ENCODE results near the gene SLC10A7. TPM values are rescaled to one million over a fixed set of nuclear protein-coding genes. Genes with fewer than 3 reads are reported as not detected.

Gene SLC10A7
- total and polyA plus RNA-seq, 2 donors from 2014 or later = 1.9 to 15.1 TPM

DNA sequence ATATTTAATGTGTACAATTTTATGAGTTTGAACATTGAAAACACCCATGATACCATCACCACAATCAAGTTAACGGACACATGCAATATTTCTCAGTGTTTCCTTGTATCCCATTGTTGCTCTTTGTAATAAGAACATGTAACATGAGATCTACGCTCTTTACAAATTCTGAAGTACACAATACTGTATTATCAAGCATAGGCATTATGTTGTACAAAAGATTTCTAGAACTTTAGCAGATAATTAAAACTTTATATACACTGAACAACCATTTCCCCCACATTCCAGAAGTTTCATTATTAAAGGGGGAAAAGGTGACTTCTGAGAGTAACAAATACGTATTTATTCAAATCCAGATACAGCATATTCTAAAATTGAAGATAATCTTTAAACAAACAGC, 114.5 kb downstream of the SLC10A7 start:
- Histone ChIP-seq H3K27ac (ENCODE audit: low read depth in 2 of 2, low read length in 2 of 2) (no peak overlapping the region), H3K4me1 (ENCODE audit: control insufficient read depth in 2 of 3, insufficient read depth in 2 of 3, low read depth in 1 of 3, low read length in 3 of 3) (no peaks in the 10 kb centered on the region), H3K9ac (ENCODE audit: low read length in 3 of 3) (no peak overlapping the region), H3K36me3 (ENCODE audit: control insufficient read depth in 2 of 3, insufficient read depth in 3 of 3, low read length in 3 of 3) (no peaks in the 10 kb centered on the region), H3K9me3 (ENCODE audit: control insufficient read depth in 2 of 3, insufficient read depth in 1 of 3, low read length in 3 of 3) (no peaks in the 10 kb centered on the region), H3K27me3 (ENCODE audit: control insufficient read depth, insufficient read depth, low read length) (no peaks in the 10 kb centered on the region), H3K4me3 (ENCODE audit: low read length in 3 of 3) (no peak overlapping the region)
- TF ChIP-seq CTCF (IDR thresholded peaks at IDR 0.05; ENCODE audit: borderline replicate concordance, extremely low read depth, insufficient read depth) = no peak
- FAIRE-seq = no peak
- DNase-seq = no peak
- intact Hi-C loops (cut with DNase I) = no loop called here

- no peak overlapping the region for H3K27ac ChIP-seq (ENCODE audit: low read depth in 2 of 2, low read length in 2 of 2)
- no peak for TF ChIP-seq CTCF (IDR thresholded peaks at IDR 0.05; ENCODE audit: borderline replicate concordance, extremely low read depth, insufficient read depth)
- H3K36me3 ChIP-seq (ENCODE audit: control insufficient read depth in 2 of 3, insufficient read depth in 3 of 3, low read length in 3 of 3) = no peaks in the 10 kb centered on the region
- no peaks in the 10 kb centered on the region for H3K9me3 ChIP-seq (ENCODE audit: control insufficient read depth in 2 of 3, insufficient read depth in 1 of 3, low read length in 3 of 3)
- no peak overlapping the region for H3K4me3 ChIP-seq (ENCODE audit: low read length in 3 of 3)
- H3K4me1 ChIP-seq (ENCODE audit: control insufficient read depth in 2 of 3, insufficient read depth in 2 of 3, low read depth in 1 of 3, low read length in 3 of 3) = no peaks in the 10 kb centered on the region
- intact Hi-C loops (cut with DNase I) = no loop called here
- no peaks in the 10 kb centered on the region for H3K27me3 ChIP-seq (ENCODE audit: control insufficient read depth, insufficient read depth, low read length)
- FAIRE-seq = no peak
- no peak overlapping the region for H3K9ac ChIP-seq (ENCODE audit: low read length in 3 of 3)
- DNase-seq = no peak
Measured at GRCh38 chr4:146401274-146401673, 120.5 kb downstream of the SLC10A7 start.

DNA sequence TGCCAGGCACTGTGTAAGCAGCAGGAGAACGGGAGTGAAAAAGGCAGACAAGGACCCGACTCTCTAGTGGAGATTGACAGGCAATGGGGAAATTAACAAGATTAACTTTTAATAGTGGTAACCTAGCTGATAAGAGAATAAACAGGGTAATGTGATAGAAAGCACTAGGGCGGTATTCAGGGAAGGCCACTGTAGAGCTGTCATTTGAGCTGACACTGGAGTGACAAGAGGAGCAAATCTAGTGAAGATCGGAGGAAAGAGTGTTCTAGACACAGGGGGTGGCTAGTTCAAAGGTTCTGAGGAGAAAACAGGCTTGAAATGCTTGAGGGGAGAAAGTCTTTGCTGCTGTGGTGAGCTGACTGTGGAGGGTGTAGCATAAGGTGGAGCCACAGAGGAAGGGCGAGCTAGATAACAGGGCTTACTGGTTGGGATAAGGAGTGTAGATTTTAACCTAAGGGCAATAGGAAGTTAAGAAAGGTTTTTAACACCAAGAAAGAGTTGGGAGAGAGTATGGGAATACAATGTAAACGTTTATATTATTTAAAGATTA, 122.8 kb downstream of the SLC10A7 start:
- no peaks in the 10 kb centered on the region for H3K36me3 ChIP-seq (ENCODE audit: control insufficient read depth in 2 of 3, insufficient read depth in 3 of 3, low read length in 3 of 3)
- intact Hi-C loops (cut with DNase I) = no loop called here
- H3K27ac ChIP-seq (ENCODE audit: low read depth in 2 of 2, low read length in 2 of 2) = no peak overlapping the region
- no peak for FAIRE-seq
- DNase-seq = no peak
- TF ChIP-seq CTCF (IDR thresholded peaks at IDR 0.05; ENCODE audit: borderline replicate concordance, extremely low read depth, insufficient read depth) = no peak
- no peak overlapping the region for H3K4me3 ChIP-seq (ENCODE audit: low read length in 3 of 3)
- no peaks in the 10 kb centered on the region for H3K27me3 ChIP-seq (ENCODE audit: control insufficient read depth, insufficient read depth, low read length)
- H3K9ac ChIP-seq (ENCODE audit: low read length in 3 of 3) = no peak overlapping the region
- no peaks in the 10 kb centered on the region for H3K9me3 ChIP-seq (ENCODE audit: control insufficient read depth in 2 of 3, insufficient read depth in 1 of 3, low read length in 3 of 3)
- no peaks in the 10 kb centered on the region for H3K4me1 ChIP-seq (ENCODE audit: control insufficient read depth in 2 of 3, insufficient read depth in 2 of 3, low read depth in 1 of 3, low read length in 3 of 3)

GRCh38 chr4:146398404-146398803, 123.3 kb downstream of the SLC10A7 start:
- FAIRE-seq (no peak), DNase-seq (no peak)
- no peak overlapping the region for H3K4me3 ChIP-seq (ENCODE audit: low read length in 3 of 3)
- H3K27me3 ChIP-seq (ENCODE audit: control insufficient read depth, insufficient read depth, low read length) = no peaks in the 10 kb centered on the region
- no peaks in the 10 kb centered on the region for H3K4me1 ChIP-seq (ENCODE audit: control insufficient read depth in 2 of 3, insufficient read depth in 2 of 3, low read depth in 1 of 3, low read length in 3 of 3)
- no peak overlapping the region for H3K27ac ChIP-seq (ENCODE audit: low read depth in 2 of 2, low read length in 2 of 2)
- no peak overlapping the region for H3K9ac ChIP-seq (ENCODE audit: low read length in 3 of 3)
- TF ChIP-seq CTCF (IDR thresholded peaks at IDR 0.05; ENCODE audit: borderline replicate concordance, extremely low read depth, insufficient read depth) = no peak
- no peaks in the 10 kb centered on the region for H3K36me3 ChIP-seq (ENCODE audit: control insufficient read depth in 2 of 3, insufficient read depth in 3 of 3, low read length in 3 of 3)
- H3K9me3 ChIP-seq (ENCODE audit: control insufficient read depth in 2 of 3, insufficient read depth in 1 of 3, low read length in 3 of 3) = no peaks in the 10 kb centered on the region
- intact Hi-C loops (cut with DNase I) = no loop called here
